Measurements from ENCODE around the gene BAZ2B. TPM values are rescaled to one million over a fixed set of nuclear protein-coding genes. Genes with fewer than 3 reads are reported as not detected.

Gene BAZ2B
- total RNA-seq, 1 donor from 2014 or later = 69.8 TPM

DNA sequence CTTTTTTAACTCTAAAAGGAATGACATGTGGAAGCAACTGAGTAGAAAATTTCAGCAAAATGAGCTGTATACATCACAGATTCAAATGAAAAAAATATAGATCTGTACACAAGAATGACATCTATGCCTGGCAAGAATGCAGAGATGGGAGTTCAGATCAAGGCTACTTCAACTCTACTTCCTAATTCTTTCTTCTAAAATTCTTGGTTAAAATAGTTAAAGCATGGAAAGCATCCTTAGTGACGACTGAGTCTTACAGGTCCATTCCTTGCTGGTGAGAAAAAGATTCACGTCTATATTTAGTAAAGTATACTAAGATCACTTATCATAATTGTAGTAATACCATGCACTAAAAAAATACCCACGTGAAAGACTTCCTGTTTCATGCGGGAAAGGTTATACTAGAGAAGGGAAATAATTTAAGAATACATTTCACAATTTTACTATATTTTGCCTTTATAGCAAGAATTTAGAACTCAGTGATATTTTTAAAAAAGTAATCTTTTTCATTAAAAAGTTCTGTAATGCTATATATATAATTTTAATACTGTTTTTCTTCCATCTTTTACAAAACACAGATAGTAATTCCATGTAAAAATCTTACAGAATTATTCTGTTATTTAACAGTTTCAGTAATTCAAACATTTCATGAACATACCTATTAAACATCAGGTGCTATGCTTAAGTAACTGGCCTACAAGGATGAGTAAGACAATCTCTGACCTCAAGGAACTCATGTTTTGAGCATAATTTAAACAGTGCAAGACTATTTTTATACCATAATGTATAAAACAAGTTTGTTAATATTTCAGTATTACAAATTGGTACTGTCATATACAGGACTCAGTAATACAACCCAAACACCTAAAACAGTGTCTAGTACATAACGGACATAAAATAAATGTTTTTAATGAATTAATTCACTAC is 159.6 kb downstream of the BAZ2B start:
- Histone ChIP-seq H2AFZ (ENCODE audit: low read depth, low read length) (no peak overlapping the region), H3K9ac (ENCODE audit: low read length) (no peak overlapping the region), H3K36me3 (ENCODE audit: insufficient read depth, low read length) (no peaks in the 10 kb centered on the region), H3K9me3 (ENCODE audit: insufficient read depth, low read depth, low read length) (no peaks in the 10 kb centered on the region), H3K4me3 (ENCODE audit: insufficient read depth, low read depth, low read length) (no peak overlapping the region), H3K27me3 (ENCODE audit: insufficient read depth, low read length) (no peaks in the 10 kb centered on the region), H4K20me1 (ENCODE audit: insufficient read depth, low read length) (peaks cover 3% of the 10 kb centered on the region), H3K4me2 (ENCODE audit: low read length) (no peak overlapping the region), H3K79me2 (ENCODE audit: insufficient read depth, low read length) (no peaks in the 10 kb centered on the region), H3K4me1 (ENCODE audit: insufficient read depth, low read length) (no peaks in the 10 kb centered on the region), H3K27ac (ENCODE audit: low read depth, low read length) (no peak overlapping the region)
- Mint-ChIP-seq H3K27ac (ENCODE audit: unreplicated experiment) (no peak overlapping the region), H3K9me3 (ENCODE audit: unreplicated experiment) (no peaks in the 10 kb centered on the region), H3K4me3 (ENCODE audit: unreplicated experiment) (no peak overlapping the region), H3K36me3 (ENCODE audit: low read depth, unreplicated experiment) (no peaks in the 10 kb centered on the region), H3K4me1 (ENCODE audit: low read depth, unreplicated experiment) (peaks cover 10% of the 10 kb centered on the region), H3K27me3 (ENCODE audit: low read depth, unreplicated experiment) (no peaks in the 10 kb centered on the region)
- TF ChIP-seq EZH2 (IDR thresholded peaks at IDR 0.05; ENCODE audit: insufficient read depth, low read length) = no peak
- no peak for TF ChIP-seq CTCF (IDR thresholded peaks at IDR 0.05; ENCODE audit: insufficient read depth, low read depth, low read length)
- FAIRE-seq = no peak
- peak; percentile 55 for DNase-seq (ENCODE audit: low read depth)

DNA sequence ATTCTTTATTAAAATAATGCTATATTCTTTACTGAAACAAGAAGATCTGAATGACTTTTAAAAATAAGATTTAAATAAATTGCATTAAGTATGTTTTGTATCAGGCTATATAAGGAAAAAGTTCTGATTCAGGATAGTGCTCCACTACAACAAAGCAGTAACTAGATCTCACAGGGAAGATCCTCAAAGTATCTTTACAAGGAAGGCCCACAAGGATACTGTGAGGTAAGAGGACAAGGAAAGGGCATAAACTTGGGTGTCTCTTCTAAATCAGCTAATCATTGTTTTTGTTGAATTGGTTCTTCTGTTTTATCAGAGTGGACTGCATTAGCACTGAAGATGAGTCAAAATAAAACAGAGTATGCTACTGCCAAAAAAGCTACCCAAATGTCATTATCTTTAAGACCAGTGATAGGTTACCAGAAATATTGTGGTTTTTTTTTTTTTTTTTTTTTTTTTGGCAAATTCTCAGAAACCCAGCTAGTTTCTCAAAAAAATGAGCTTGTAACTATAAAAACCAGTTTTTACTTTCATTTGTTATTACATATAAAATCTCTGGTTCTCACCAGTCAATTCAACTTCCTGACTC is 160.9 kb downstream of the BAZ2B start:
- Histone ChIP-seq H3K4me1 (ENCODE audit: insufficient read depth, low read length) (no peaks in the 10 kb centered on the region), H3K27me3 (ENCODE audit: insufficient read depth, low read length) (no peaks in the 10 kb centered on the region), H3K36me3 (ENCODE audit: insufficient read depth, low read length) (no peaks in the 10 kb centered on the region), H3K27ac (ENCODE audit: low read depth, low read length) (no peak overlapping the region), H4K20me1 (ENCODE audit: insufficient read depth, low read length) (peaks cover 3% of the 10 kb centered on the region), H3K4me3 (ENCODE audit: insufficient read depth, low read depth, low read length) (no peak overlapping the region), H3K9ac (ENCODE audit: low read length) (no peak overlapping the region), H2AFZ (ENCODE audit: low read depth, low read length) (no peak overlapping the region), H3K4me2 (ENCODE audit: low read length) (no peak overlapping the region), H3K79me2 (ENCODE audit: insufficient read depth, low read length) (no peaks in the 10 kb centered on the region), H3K9me3 (ENCODE audit: insufficient read depth, low read depth, low read length) (no peaks in the 10 kb centered on the region)
- H3K36me3 Mint-ChIP-seq (ENCODE audit: low read depth, unreplicated experiment) = no peaks in the 10 kb centered on the region
- TF ChIP-seq EZH2 (IDR thresholded peaks at IDR 0.05; ENCODE audit: insufficient read depth, low read length) = no peak
- TF ChIP-seq CTCF (IDR thresholded peaks at IDR 0.05; ENCODE audit: insufficient read depth, low read depth, low read length) = no peak
- DNase-seq (ENCODE audit: low read depth) (no peak), FAIRE-seq (no peak)
- H3K4me1 Mint-ChIP-seq (ENCODE audit: low read depth, unreplicated experiment) = peaks cover 10% of the 10 kb centered on the region
- no peak overlapping the region for H3K27ac Mint-ChIP-seq (ENCODE audit: unreplicated experiment)
- H3K27me3 Mint-ChIP-seq (ENCODE audit: low read depth, unreplicated experiment) = no peaks in the 10 kb centered on the region
- no peak overlapping the region for H3K4me3 Mint-ChIP-seq (ENCODE audit: unreplicated experiment)
- no peaks in the 10 kb centered on the region for H3K9me3 Mint-ChIP-seq (ENCODE audit: unreplicated experiment)

Measured in astrocyte (in vitro differentiated cells and primary cell).